Effector memory CD8-positive, alpha-beta T cell (primary cell): Measurements from ENCODE around the gene LINS1.
A peak's percentile ranks its signal among the peaks of the same experiment; 100 is the strongest.

Experiments used
- ATAC-seq: fragments of 150-1000 bp; cut with Tn5 transposase; replicated peaks from 2 replicates; pipeline ENCODE4 v1.10.0; 2021; ENCODE audit warnings: mild to moderate bottlenecking, moderate library complexity
- DNase-seq, 3 experiments: peaks; one replicate each; pipeline ENCODE4 v3.0.0; 2021
- H3K27ac Mint-ChIP-seq, 2 donors: one replicate each; pipeline ENCODE4 v1.8.0; 2022; ENCODE audit warnings: mild to moderate bottlenecking in 2 of 2, mixed read lengths in 2 of 2, moderate library complexity in 2 of 2
- H3K27me3 Mint-ChIP-seq, 2 donors: one replicate each; pipeline ENCODE4 v1.8.0; 2022; ENCODE audit warnings: mixed read lengths in 2 of 2
- H3K36me3 Mint-ChIP-seq: one replicate; pipeline ENCODE4 v1.8.0; 2022; ENCODE audit warnings: mild to moderate bottlenecking, moderate library complexity, mixed read lengths; ENCODE audit not compliant: insufficient read depth
- H3K4me1 Mint-ChIP-seq, 2 donors: one replicate each; pipeline ENCODE4 v1.8.0; 2022; ENCODE audit warnings: low read depth in 2 of 2, mixed read lengths in 2 of 2
- H3K4me3 Mint-ChIP-seq, 2 donors: one replicate each; pipeline ENCODE4 v1.8.0; 2022; ENCODE audit warnings: mild to moderate bottlenecking in 2 of 2, mixed read lengths in 2 of 2, moderate library complexity in 2 of 2
- H3K9me3 Mint-ChIP-seq, 2 donors: one replicate each; pipeline ENCODE4 v1.8.0; 2022; ENCODE audit warnings: mixed read lengths in 2 of 2

LINS1 gene

DNA sequence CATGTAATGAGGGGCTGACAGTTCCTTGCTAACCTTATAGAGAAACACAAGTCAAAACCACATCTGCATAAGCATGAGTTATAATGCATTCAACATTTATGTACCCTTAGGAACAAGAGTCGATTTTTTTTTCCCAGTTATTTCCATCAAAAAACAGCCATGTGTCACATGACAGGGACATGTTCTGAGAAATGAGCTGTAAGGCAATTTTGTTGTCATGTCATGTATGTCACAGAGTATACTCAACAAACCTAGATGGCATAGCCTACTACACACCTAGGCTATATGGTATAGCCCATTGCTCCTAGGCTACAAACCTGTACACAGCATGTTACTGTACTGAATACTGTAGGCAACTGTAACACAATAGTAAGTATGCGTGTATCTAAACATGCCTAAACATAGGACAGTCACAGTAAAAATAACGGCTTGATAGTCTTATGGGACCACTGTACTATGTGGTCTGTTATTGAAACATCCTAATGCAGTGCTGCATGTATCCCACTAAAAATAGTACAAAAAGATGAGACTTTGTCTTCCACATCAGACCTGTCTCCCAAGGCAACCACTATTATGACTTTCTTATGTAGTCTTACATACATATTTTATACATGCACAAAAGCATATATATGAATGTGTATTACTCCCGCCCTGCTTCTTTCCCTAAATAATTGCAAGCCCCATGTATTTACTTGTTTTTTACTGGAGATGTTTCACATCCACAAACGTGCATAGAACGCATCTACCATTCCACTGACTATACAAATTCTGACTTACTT, 34.9 kb downstream of the LINS1 start:
- ATAC-seq: no peak
- H3K4me3 Mint-ChIP-seq: no peak overlapping the region
- H3K36me3 Mint-ChIP-seq: peaks cover 20% of the 10 kb centered on the region
- H3K27me3 Mint-ChIP-seq: no peaks in the 10 kb centered on the region
- no peak overlapping the region for H3K27ac Mint-ChIP-seq
- no peaks in the 10 kb centered on the region for H3K4me1 Mint-ChIP-seq
- H3K9me3 Mint-ChIP-seq: no peaks in the 10 kb centered on the region
- DNase-seq: no peak

DNA sequence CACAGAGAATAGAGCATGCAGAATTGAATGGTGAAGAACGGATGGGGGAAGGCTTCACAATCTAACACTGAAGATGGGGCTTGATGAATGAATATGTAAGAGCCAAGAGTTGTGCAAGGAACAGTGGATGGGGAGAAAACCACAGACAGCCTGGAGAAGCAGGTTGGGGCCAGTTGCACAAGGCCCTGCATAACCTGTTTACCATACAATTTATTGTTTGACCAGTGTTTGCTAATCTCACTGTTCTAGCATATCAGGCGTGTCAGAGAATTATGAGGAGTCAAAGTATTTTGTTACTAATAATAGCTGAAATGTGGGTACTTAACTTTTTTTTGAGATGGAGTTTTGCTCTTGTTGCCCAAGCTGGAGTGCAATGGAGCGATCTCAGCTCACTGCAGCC, 36.4 kb downstream of the LINS1 start:
- ATAC-seq (no peak), DNase-seq (no peak)
- Mint-ChIP-seq H3K27ac (peak overlapping the region in 1 of 2 donors; percentile 12), H3K36me3 (peaks cover 16% of the 10 kb centered on the region), H3K9me3 (no peaks in the 10 kb centered on the region), H3K4me3 (no peak overlapping the region), H3K4me1 (no peaks in the 10 kb centered on the region), H3K27me3 (no peaks in the 10 kb centered on the region)

DNA sequence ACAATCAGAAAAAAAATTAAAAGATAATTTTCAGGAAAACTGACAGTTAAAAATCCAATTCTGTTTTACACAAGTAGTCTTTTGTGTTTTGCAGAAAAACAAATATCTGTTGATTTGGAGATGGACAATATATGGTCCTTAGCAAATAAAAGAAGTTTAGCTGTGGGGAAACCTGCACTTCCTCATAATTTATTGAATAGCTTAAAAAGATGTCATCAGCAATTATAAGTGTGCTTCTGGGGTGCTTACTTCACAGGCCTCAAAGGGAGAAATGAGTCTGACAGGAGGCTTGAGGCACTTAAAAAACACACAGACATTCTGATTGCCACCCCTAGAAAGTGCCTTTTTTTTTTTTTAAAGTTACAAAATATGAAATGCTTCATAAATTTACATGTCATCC, 41.7 kb downstream of the LINS1 start:
- DNase-seq (no peak), ATAC-seq (no peak)
- H3K27me3 Mint-ChIP-seq: no peaks in the 10 kb centered on the region
- H3K4me1 Mint-ChIP-seq: no peaks in the 10 kb centered on the region
- H3K27ac Mint-ChIP-seq: no peak overlapping the region
- H3K9me3 Mint-ChIP-seq: no peaks in the 10 kb centered on the region
- no peak overlapping the region for H3K4me3 Mint-ChIP-seq
- no peaks in the 10 kb centered on the region for H3K36me3 Mint-ChIP-seq

DNA sequence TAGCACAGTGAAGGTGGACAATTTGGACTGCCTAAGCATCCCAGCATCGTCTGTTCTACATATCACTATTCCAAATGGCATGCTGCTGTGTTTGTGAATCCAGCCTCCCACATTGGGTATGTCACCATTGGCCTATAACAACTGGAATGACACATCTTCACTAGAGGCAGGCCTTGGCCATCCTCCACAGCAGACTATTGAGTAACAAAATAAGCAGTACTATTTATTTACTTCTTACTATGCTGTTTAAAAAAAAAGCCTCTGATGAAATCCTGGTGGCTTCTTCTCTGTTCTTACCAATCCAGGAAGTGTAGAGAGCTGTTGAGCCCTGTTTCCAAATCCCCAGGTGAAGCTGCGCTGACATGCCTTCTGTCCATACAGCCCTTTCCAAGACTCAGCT, 42.7 kb downstream of the LINS1 start:
- Mint-ChIP-seq H3K27me3 (no peaks in the 10 kb centered on the region), H3K27ac (peak overlapping the region in 1 of 2 donors; percentile 19), H3K4me3 (no peak overlapping the region), H3K36me3 (no peaks in the 10 kb centered on the region), H3K4me1 (no peaks in the 10 kb centered on the region), H3K9me3 (no peaks in the 10 kb centered on the region)
- DNase-seq: no peak
- ATAC-seq: no peak

DNA sequence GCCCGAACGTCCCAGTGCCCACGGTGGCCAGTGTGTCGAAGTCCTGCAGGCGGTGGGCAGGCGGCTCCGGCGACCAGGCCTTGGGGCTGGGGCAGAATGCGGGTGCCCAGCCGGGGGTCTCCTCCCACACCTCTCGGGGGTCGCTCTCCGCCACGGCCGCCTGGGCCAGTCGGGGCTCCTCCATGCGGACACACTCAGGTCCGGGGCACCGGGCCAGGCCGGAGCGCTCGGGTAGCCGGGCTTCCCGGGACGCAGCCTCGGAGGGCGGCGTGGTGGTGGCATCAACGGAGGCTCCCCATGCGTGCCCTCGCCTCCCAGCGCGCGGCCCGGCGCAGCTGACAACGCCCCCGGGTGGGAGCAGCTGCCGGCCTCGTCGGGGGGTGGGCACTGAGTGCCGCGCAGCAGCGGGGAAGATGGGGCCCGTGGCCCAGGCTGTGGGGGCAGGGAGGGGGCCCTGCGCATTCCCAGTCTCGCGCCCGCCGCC, 43.2 kb downstream of the LINS1 start:
- no peak overlapping the region for H3K27ac Mint-ChIP-seq
- no peaks in the 10 kb centered on the region for H3K4me1 Mint-ChIP-seq
- H3K36me3 Mint-ChIP-seq: no peaks in the 10 kb centered on the region

DNA sequence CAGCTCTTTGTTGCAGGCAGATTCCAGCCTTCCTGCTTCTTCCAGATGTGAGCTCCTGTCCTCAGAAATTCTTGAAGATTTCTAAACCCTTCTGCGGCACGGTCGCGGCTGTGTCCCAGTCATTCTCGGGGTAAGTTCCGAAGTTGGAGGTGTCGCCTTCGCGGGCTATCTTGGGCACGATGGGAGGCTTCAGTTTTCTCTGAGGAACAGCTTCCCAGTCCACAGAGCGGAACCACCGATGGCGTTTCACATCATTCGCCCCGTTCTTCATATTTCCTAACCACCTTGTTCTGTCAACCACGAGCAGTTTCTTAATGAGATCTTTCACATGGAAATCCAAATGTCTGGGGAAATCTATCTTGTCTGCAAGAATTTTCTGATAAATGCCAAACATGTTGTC, 48.5 kb downstream of the LINS1 start:
- Mint-ChIP-seq H3K4me3 (no peak overlapping the region), H3K27me3 (no peaks in the 10 kb centered on the region), H3K36me3 (no peaks in the 10 kb centered on the region), H3K27ac (no peak overlapping the region), H3K9me3 (no peaks in the 10 kb centered on the region), H3K4me1 (no peaks in the 10 kb centered on the region)
- DNase-seq: no peak
- no peak for ATAC-seq

More for the DNA sequence above, 43.2 kb downstream of the LINS1 start:
- DNase-seq (no peak), ATAC-seq (no peak)
- no peaks in the 10 kb centered on the region for H3K27me3 Mint-ChIP-seq
- no peak overlapping the region for H3K4me3 Mint-ChIP-seq
- no peaks in the 10 kb centered on the region for H3K9me3 Mint-ChIP-seq

DNA sequence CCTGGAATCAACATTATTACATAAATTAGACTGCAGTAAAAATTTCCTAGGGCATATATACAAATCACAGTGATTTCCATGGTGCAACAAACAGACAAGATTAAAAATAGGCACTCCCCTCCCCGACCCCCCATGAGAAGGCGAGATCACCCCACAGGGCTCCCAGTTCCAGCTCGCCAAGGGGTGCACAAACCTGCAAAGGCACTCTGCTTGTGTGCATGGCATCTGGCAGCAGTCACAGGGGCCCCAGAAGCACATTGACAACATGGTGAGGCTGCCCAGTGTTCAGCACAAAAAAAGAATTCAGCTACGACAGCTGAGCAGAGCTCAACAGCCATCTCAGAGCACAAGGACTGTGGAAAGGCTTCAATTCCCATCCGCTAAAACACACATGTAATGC, 54.0 kb downstream of the LINS1 start:
- Mint-ChIP-seq H3K36me3 (no peaks in the 10 kb centered on the region), H3K4me3 (no peak overlapping the region), H3K9me3 (no peaks in the 10 kb centered on the region), H3K27me3 (peaks cover 0 to 9% of the 10 kb centered on the region in 2 donors), H3K4me1 (no peaks in the 10 kb centered on the region), H3K27ac (no peak overlapping the region)
- DNase-seq (no peak), ATAC-seq (no peak)

DNA sequence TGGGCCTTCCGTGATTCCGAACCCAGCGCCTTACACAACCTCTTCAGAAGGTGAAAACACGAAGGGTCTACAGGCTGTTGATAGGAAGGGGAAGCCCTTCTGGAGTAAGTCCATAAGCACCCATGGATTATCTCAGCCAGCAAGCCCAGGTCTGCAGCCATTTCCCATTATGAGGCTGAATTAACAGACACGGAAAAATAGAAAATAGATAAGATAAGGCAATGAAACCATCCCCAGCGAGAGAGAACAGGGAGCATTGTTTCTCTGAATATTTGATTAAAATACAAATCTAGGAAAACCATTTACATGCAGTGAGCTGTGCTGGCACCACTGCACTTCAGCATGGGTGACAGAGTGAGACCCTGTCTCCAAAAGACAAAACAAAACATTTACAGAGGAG, 57.0 kb downstream of the LINS1 start:
- H3K9me3 Mint-ChIP-seq: no peaks in the 10 kb centered on the region
- ATAC-seq: no peak
- H3K27me3 Mint-ChIP-seq: peaks cover 11 to 22% of the 10 kb centered on the region in 2 donors
- H3K36me3 Mint-ChIP-seq: no peaks in the 10 kb centered on the region
- DNase-seq: no peak
- no peak overlapping the region for H3K27ac Mint-ChIP-seq
- no peaks in the 10 kb centered on the region for H3K4me1 Mint-ChIP-seq
- H3K4me3 Mint-ChIP-seq: no peak overlapping the region

DNA sequence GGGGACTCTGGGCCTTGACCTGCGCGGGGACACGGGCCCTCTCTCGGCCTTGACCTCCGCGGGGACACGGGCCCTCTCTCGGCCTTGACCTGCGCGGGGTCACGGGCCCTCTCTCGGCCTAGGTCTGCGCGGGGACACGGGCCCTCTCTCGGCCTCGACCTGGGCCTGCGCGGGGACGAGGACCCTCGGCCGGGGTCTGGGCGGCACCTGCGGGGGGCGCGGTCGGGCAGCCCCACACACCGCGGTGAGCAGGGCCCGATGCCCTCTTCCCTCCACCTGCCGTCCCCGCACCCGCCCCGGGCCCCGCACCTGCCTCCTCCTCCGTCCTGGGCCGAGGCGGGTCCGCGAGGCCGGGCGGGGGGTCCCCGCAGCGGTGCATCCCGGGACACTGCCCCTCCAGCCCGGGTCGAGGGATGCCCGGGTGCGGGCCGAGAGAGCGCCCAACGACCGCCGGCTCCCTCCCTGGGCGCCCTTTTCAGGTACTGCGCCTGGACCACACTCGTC, 57.6 kb downstream of the LINS1 start:
- no peaks in the 10 kb centered on the region for H3K9me3 Mint-ChIP-seq
- no peaks in the 10 kb centered on the region for H3K4me1 Mint-ChIP-seq
- H3K27me3 Mint-ChIP-seq: peaks cover 16 to 28% of the 10 kb centered on the region in 2 donors
- H3K4me3 Mint-ChIP-seq: no peak overlapping the region
- H3K27ac Mint-ChIP-seq: no peak overlapping the region
- H3K36me3 Mint-ChIP-seq: no peaks in the 10 kb centered on the region
- no peak for ATAC-seq
- DNase-seq: no peak

DNA sequence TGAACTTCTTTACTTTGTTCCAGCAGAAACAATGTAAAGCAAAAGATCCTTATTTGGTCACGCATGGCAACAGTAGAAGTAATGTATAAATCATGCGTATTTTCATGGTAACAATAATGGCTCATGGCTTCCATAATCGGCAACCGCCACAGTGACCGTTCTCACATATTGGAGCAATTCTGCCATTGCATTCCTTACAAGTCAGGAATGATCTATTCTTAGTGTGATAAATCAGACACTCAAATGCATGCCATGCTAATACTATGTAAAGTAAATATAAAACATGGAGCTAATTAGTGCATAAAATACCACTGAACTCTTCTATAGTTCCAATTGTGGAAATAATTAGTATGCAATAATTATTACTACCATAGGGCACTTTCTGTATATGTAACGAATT, 59.7 kb downstream of the LINS1 start:
- Mint-ChIP-seq H3K27ac (no peak overlapping the region), H3K4me3 (no peak overlapping the region), H3K36me3 (no peaks in the 10 kb centered on the region)

DNA sequence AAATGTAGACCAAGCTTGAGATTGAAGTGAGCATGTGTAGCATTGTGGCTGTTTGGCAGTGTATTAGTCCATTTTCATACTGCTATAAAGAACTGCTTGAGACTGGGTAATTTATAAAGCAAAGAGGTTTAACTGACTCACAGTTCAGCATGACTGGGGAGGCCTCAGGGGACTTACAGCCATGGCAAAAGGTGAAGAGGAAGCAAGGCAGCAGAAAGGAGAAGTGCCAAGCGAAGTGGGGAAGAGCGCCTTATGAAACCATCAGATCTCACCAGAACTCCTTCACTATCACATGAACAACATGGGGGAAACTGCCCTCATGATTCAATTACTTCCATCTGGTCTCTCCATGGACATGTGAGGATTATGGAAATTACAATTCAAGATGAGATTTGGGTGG, 64.7 kb downstream of the LINS1 start:
- Mint-ChIP-seq H3K27me3 (peaks cover 31 to 36% of the 10 kb centered on the region in 2 donors), H3K4me3 (no peak overlapping the region), H3K36me3 (no peaks in the 10 kb centered on the region), H3K27ac (no peak overlapping the region), H3K4me1 (no peaks in the 10 kb centered on the region), H3K9me3 (no peaks in the 10 kb centered on the region)
- no peak for ATAC-seq
- no peak for DNase-seq

More for the DNA sequence above, 59.7 kb downstream of the LINS1 start:
- Mint-ChIP-seq H3K9me3 (no peaks in the 10 kb centered on the region), H3K27me3 (peaks cover 21 to 36% of the 10 kb centered on the region in 2 donors), H3K4me1 (no peaks in the 10 kb centered on the region)
- DNase-seq (no peak), ATAC-seq (no peak)

DNA sequence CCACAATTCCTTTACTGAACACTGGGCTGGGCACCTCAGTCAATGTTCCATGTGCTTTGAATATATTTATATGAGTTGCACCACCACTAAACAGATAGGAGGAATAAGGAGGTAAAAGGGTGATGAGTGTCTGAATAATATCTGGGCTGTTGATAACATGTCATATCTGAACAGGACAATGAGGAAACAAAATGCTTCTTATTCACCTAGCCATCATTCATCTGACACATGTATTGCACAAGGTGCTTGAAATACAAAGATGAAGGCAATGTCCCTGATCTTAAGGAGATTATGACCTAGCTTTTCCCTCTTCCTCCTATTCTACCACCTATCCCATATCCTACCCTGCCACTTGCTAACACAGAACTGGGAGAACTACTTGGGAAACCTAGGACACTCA, 65.3 kb downstream of the LINS1 start:
- Mint-ChIP-seq H3K27ac (no peak overlapping the region), H3K4me1 (no peaks in the 10 kb centered on the region), H3K9me3 (no peaks in the 10 kb centered on the region), H3K4me3 (no peak overlapping the region), H3K27me3 (peaks cover 34 to 41% of the 10 kb centered on the region in 2 donors), H3K36me3 (no peaks in the 10 kb centered on the region)
- DNase-seq (no peak), ATAC-seq (no peak)

DNA sequence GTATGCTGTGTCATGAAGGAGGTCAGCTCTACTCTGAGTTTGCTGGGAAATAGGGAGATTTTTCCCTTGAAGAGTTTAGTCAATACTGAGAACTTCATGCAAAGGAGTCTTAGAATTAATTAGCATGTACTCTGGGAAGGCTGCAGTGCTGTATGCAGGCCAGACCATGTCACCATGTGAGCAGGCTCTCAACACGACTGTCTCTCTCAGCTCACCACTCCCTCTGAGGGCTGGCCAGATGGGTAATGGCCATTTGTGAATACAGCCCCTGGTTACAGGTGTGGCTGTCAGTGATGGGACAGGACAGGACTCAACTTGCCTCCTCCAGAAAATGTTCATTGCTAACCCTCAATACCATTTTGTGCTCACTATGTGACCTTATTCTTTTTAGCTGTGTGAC, 68.1 kb downstream of the LINS1 start:
- Mint-ChIP-seq H3K36me3 (no peaks in the 10 kb centered on the region), H3K27me3 (peaks cover 20 to 36% of the 10 kb centered on the region in 2 donors), H3K4me1 (no peaks in the 10 kb centered on the region), H3K4me3 (no peak overlapping the region), H3K27ac (no peak overlapping the region), H3K9me3 (no peaks in the 10 kb centered on the region)
- DNase-seq (no peak), ATAC-seq (no peak)

DNA sequence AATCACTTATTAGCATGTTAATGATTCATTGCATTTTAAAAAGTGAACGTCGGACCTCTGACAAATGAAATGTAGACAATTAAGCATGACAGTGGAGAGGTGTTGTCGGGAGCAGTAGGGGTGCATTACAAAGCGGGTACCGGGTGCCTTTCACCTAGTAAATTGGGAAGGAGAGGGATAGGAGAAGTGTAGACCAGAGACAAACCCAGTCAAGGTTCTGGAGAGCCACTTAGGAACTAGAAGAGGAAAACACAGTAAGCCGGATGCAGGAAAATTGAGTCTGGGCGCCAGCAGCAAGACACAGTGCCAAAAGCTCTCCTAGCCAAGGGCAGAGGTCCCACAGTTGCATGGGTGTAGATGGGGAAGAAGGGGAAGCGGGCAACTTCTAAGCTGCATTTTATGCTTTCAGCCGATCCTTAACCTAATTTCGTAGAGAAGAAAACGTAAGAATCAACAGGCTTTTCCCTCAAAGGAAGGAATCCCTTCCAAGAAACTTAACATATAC, 70.1 kb downstream of the LINS1 start:
- Mint-ChIP-seq H3K27me3 (peaks cover 27 to 42% of the 10 kb centered on the region in 2 donors), H3K36me3 (no peaks in the 10 kb centered on the region), H3K4me1 (no peaks in the 10 kb centered on the region), H3K4me3 (no peak overlapping the region), H3K9me3 (no peaks in the 10 kb centered on the region), H3K27ac (no peak overlapping the region)
- no peak for ATAC-seq
- DNase-seq: no peak
